ENCODE data around the gene HYCC1.
"Not testable (repeated sequence)": the region's sequence is repeated elsewhere in the genome, so short reads cannot be mapped to it uniquely, and the experiment has no call there.

Gene HYCC1

GRCh38 chr7:22983257-22983855 lies 30.6 kb downstream of the HYCC1 start:
- no peak for DNase-seq

GRCh38 chr7:22980422-22980821 lies 33.5 kb downstream of the HYCC1 start:
- DNase-seq = no peak

- no peak for DNase-seq
Measured at GRCh38 chr7:22979861-22980260, 34.1 kb downstream of the HYCC1 start.

GRCh38 chr7:22979251-22979650 lies 34.7 kb downstream of the HYCC1 start:
- DNase-seq = no peak

- not testable (repeated sequence) for DNase-seq
Measured at GRCh38 chr7:22974636-22975035, 39.3 kb downstream of the HYCC1 start.

- no peak for DNase-seq
Measured at GRCh38 chr7:22972207-22972606, 41.7 kb downstream of the HYCC1 start.

- DNase-seq = no peak
Measured at GRCh38 chr7:22969010-22969431, 44.9 kb downstream of the HYCC1 start.

Measured in NCI-H1417 treated with DMSO at 0.1 percent for 48 hours (cell line).